ENCODE results near the gene STRIP1. TPM values are rescaled to one million over a fixed set of nuclear protein-coding genes. Genes with fewer than 3 reads are reported as not detected.

Gene STRIP1
- polyA plus RNA-seq, 2 of the 4 experiments (the other 2 are of a cell fraction) = 16.4 to 16.7 TPM

- no peak overlapping the region for H3K4me3 ChIP-seq
- WGBS (ENCODE audit: missing lambda C conversion rate) = 61% methylated on average over 9 of the region's 9 CpGs
- 0 out of 2 replicates have a peak, but pooled peaks have one; percentile 38 for TF ChIP-seq GATA3 (IDR thresholded peaks at IDR 0.05; ENCODE audit: borderline replicate concordance)
- no peak for TF ChIP-seq ESRRA (IDR thresholded peaks at IDR 0.05; ENCODE audit: borderline replicate concordance, low read length)
- ChIA-PET CTCF (interaction anchor here (1.0 to 8.1 kb wide), 5 partner anchors 6 to 45 kb away, joined by 3 to 75 read pairs (median 5); no protein-coding TSS in a partner anchor), POLR2A (no interaction called here)
- H3K27ac ChIP-seq = peak overlapping the region in 1 of 2 experiments; percentile 43; a peak in 3 of 6 replicates
- H3K9me3 ChIP-seq = no peaks in the 10 kb centered on the region
- no peak for FAIRE-seq
- 0 out of 3 replicates have a peak overlapping the region, but pooled peaks have one; percentile 2 for H3K4me2 ChIP-seq
- ATAC-seq = peak in 1 of 2 experiments; percentile 35; a peak in 3 of 6 replicates
- peak in 1 of 2 experiments; percentile 26 for DNase-seq (ENCODE audit: low read depth in 1 of 2, low spot score in 1 of 2)
- peaks cover 7% of the 10 kb centered on the region; the same call in 1 of the 3 replicates for H3K4me1 ChIP-seq
Observed at GRCh38 chr1:110098222-110099026, 64.0 kb downstream of the STRIP1 start.

- H3K4me2 ChIP-seq = no peak overlapping the region
- H3K4me1 ChIP-seq = peaks cover 7% of the 10 kb centered on the region; the same call in 1 of the 3 replicates
Observed at GRCh38 chr1:110100335-110100734, 65.9 kb downstream of the STRIP1 start.

GRCh38 chr1:110102081-110102480, 67.7 kb downstream of the STRIP1 start:
- Histone ChIP-seq H3K4me3 (no peak overlapping the region), H3K4me1 (peaks cover 7% of the 10 kb centered on the region; the same call in 1 of the 3 replicates), H3K9me3 (no peaks in the 10 kb centered on the region), H3K27ac (no peak overlapping the region), H3K4me2 (no peak overlapping the region)
- ChIA-PET CTCF (interaction anchor here (1.2 to 8.1 kb wide), 8 partner anchors 8 to 49 kb away, joined by 4 to 93 read pairs (median 8); partner anchors contain the start of gene UBL4B), POLR2A (no interaction called here)
- DNase-seq (ENCODE audit: low read depth in 1 of 2, low spot score in 1 of 2) (no peak), FAIRE-seq (no peak), ATAC-seq (no peak)
- WGBS (ENCODE audit: missing lambda C conversion rate) = 69% methylated on average over 6 of the region's 7 CpGs
- TF ChIP-seq ESRRA (IDR thresholded peaks at IDR 0.05; ENCODE audit: borderline replicate concordance, low read length) (no peak), TP53 (CRISPR knock-in tag; IDR thresholded peaks at IDR 0.05) (no peak), EP300 (IDR thresholded peaks at IDR 0.05) (no peak)

More at GRCh38 chr1:110100335-110100734, 65.9 kb downstream of the STRIP1 start:
- ChIA-PET POLR2A (no interaction called here), CTCF (interaction anchor here (1.2 to 8.1 kb wide), 5 partner anchors 10 to 47 kb away, joined by 3 to 93 read pairs (median 4); no protein-coding TSS in a partner anchor)
- Histone ChIP-seq H3K27ac (no peak overlapping the region), H3K9me3 (no peaks in the 10 kb centered on the region), H3K4me3 (no peak overlapping the region)
- WGBS (ENCODE audit: missing lambda C conversion rate) = 67% methylated on average over 2 of the region's 2 CpGs
- FAIRE-seq (no peak), ATAC-seq (no peak), DNase-seq (ENCODE audit: low read depth in 1 of 2, low spot score in 1 of 2) (no peak)
- TF ChIP-seq CBX8 (IDR thresholded peaks at IDR 0.05) = no peak
- no peak for TF ChIP-seq FOSL2 (IDR thresholded peaks at IDR 0.05)
- no peak for TF ChIP-seq FOSL2 (CRISPR knock-in tag; IDR thresholded peaks at IDR 0.05)
- TF ChIP-seq NR3C1 (IDR thresholded peaks at IDR 0.05) = no peak
- no peak for TF ChIP-seq CHD2 (IDR thresholded peaks at IDR 0.05; ENCODE audit: low read length, partially characterized antibody)
- no peak for TF ChIP-seq ELK1 (IDR thresholded peaks at IDR 0.05; ENCODE audit: low read depth, low read length)
- no peak for TF ChIP-seq POLR2AphosphoS2 (conservative IDR thresholded peaks at IDR 0.05; ENCODE audit: low read length)
- no peak for TF ChIP-seq BCL3 (IDR thresholded peaks at IDR 0.05)
- TF ChIP-seq GATA3 (IDR thresholded peaks at IDR 0.05; ENCODE audit: borderline replicate concordance) = no peak
- no peak for TF ChIP-seq JUN (IDR thresholded peaks at IDR 0.05)
- TF ChIP-seq RCOR1 (IDR thresholded peaks at IDR 0.05; ENCODE audit: low read depth, low read length) = no peak

Other genes with a start within 250 kb of the STRIP1 start
- 36.3 and 45.7 TPM in 2 replicates for gene CSF1, start 123.8 kb upstream of the STRIP1 start, polyA plus RNA-seq (2011; rRNA removed)
- 35.1 to 42.4 TPM (median 37.5 TPM) in 3 replicates for gene CSF1, start 123.8 kb upstream of the STRIP1 start, polyA plus RNA-seq (2017; fragmentation: RNase III; extraction: RNeasy Plus Mini Kit Qiagen cat#74134 plus additional on column Dnase treatment)
- 147 and 148 TPM in 2 replicates for gene AHCYL1, start 49.9 kb upstream of the STRIP1 start, polyA plus RNA-seq (2011; rRNA removed)
- gene AHCYL1, start 49.9 kb upstream of the STRIP1 start, polyA plus RNA-seq (2017; fragmentation: RNase III; extraction: RNeasy Plus Mini Kit Qiagen cat#74134 plus additional on column Dnase treatment) = 124 to 145 TPM (median 133 TPM) in 3 replicates
- gene ALX3, start 36.0 kb downstream of the STRIP1 start, polyA plus RNA-seq (2011; rRNA removed) = not detected in 2 replicates
- not detected in 3 replicates for gene ALX3, start 36.0 kb downstream of the STRIP1 start, polyA plus RNA-seq (2017; fragmentation: RNase III; extraction: RNeasy Plus Mini Kit Qiagen cat#74134 plus additional on column Dnase treatment)
- not detected in 2 replicates for gene UBL4B, start 77.8 kb downstream of the STRIP1 start, polyA plus RNA-seq (2011; rRNA removed)
- not detected in 3 replicates for gene UBL4B, start 77.8 kb downstream of the STRIP1 start, polyA plus RNA-seq (2017; fragmentation: RNase III; extraction: RNeasy Plus Mini Kit Qiagen cat#74134 plus additional on column Dnase treatment)
- gene SLC6A17, start 115.9 kb downstream of the STRIP1 start, polyA plus RNA-seq (2011; rRNA removed) = 0.56 and 0.91 TPM in 2 replicates
- 2.2 to 2.5 TPM (median 2.3 TPM) in 3 replicates for gene SLC6A17, start 115.9 kb downstream of the STRIP1 start, polyA plus RNA-seq (2017; fragmentation: RNase III; extraction: RNeasy Plus Mini Kit Qiagen cat#74134 plus additional on column Dnase treatment)
- gene KCNC4, start 175.7 kb downstream of the STRIP1 start, polyA plus RNA-seq (2011; rRNA removed) = 1.1 and 1.8 TPM in 2 replicates
- gene KCNC4, start 175.7 kb downstream of the STRIP1 start, polyA plus RNA-seq (2017; fragmentation: RNase III; extraction: RNeasy Plus Mini Kit Qiagen cat#74134 plus additional on column Dnase treatment) = 2.2 to 2.4 TPM (median 2.2 TPM) in 3 replicates